Upper lobe of left lung (tissue), 4 donors: ENCODE measurements around the gene COG5.

Experiments
- CTCF ChIP-seq, 6 experiments: fragments of 450-650 bp in 4 of 6; fragments of 200-600 bp in 2 of 6; sonication (generic) in 2 of 6; IDR thresholded peaks; one replicate each; pipeline ENCODE4 v1.5.1; 2016 to 2019; ENCODE audit warnings: antibody characterized with exemption in 6 of 6
- POLR2AphosphoS5 ChIP-seq, 2 donors: sonication (generic); formaldehyde crosslinking; IDR thresholded peaks; one replicate each; pipeline ENCODE4 v1.5.1; 2017; ENCODE audit warnings: antibody characterized with exemption in 2 of 2

- no peak for TF ChIP-seq CTCF (IDR thresholded peaks at IDR 0.05)
- no peak for TF ChIP-seq POLR2AphosphoS5 (IDR thresholded peaks at IDR 0.05)
Measured at GRCh38 chr7:107499731-107500130, 64.0 kb downstream of the COG5 start.
